Measurements from ENCODE around the gene RNF121.
A peak's percentile ranks its signal among the peaks of the same experiment; 100 is the strongest.

The RNF121 gene

DNA sequence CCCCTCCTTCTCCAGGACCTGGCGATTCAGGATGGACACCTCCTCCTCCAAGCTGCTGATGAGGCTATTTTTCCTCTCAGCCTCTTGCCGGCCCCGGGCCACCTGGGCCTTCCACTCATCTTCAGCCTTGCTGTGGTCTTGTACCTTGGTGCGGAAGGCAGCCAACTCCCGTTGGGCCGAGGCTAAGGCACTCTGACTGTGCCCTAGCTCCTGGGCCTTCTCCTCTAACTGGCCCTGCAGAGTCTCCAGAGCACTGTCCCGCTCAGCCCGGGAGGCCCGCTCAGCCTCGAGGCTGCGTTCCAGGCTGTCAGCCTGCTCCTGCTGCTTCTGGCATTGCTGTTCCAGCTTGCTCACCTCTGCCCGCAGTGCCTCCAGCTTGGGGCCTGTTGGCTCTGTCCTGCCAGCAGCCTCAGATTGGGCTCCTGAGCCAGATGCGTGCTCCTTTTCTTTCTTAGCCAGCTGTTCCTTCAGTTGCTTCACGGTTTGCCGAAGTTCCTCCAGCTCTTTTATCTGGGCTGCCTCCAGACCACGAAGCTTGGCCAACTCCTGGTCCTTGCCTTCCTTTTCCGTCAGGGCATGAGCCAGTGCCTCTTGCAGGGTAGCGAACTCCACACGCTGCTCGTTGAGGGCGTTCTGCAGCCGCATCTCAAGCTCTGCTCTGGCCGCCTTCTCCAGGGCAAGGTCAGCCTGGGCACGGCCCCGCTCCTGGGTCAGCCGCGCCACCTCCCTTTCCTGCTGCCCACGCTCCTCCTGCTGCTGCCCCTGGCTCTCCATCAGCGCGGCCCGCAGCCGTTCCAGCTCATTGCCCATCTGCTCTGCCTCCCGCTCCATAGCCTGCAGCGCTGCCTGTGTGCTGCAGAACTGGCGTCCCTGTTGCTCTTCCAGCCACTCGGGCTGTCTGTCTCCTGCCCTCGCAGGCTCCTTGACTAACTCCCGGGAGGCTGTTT, 85.2 kb downstream of the RNF121 start:
- in situ Hi-C loops (cut with HindIII; ENCODE audit: low pct_ligation_motif_present, low pct_unique_long_range_greater_than_20kb, low sequenced_read_pairs) = no loop called here
- no peak for DNase-seq

DNA sequence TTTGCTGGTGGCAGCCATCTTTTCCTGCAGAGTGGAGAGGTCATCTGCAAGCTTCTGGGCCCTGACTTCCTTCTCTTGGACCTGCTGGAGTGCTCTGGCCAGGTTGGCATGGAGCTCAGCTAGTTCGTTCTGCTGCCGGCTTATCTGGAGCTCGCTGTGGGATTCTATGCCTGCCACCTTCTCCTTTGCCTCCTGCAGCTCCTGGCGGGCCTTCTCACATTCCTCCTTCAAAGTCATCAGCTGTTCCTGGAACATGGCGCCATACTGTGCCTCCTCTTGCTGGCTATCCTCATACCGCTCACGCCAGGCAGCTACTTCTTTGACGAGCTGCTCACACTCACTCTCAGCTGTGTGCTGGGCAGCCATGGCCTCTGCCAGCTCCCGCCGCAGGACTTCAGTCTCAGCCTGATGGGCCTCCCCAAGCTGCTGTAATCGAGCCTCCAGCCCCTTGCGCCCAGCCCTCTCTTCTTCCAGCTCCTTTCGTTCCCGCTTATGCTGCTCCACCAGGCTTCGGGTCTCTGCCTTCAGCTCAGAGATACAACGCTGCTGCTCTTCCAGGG, 86.0 kb downstream of the RNF121 start:
- DNase-seq = no peak
- in situ Hi-C loops (cut with HindIII; ENCODE audit: low pct_ligation_motif_present, low pct_unique_long_range_greater_than_20kb, low sequenced_read_pairs) = no loop called here

DNA sequence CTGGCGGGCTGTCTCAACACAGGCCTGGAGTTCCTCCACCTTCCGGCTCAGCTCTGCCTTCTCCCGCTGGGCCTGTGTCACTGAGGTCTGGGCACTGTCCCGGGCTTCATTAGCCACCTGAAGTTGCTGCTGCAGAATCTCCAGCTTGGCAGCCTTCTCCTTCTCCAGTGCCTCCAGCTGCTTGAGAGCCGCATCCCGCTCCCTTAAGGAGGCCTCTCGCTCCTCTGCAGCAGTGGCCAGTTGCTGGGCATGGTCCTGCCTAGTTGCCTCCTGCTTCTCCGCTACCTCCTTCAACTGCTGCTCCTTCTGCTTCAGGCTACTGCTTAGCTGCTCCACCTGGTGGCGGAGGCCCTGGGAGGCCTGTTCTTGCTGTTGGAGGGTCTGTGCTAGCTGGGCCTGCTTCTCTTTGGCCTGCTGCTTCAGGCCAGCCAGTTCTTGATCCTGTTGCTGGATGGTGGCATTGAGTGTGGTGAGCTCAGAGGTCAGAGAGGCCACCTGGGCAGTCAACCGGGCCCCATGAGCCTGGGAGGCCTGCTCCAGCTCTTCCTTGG, 86.7 kb downstream of the RNF121 start:
- in situ Hi-C loops (cut with HindIII; ENCODE audit: low pct_ligation_motif_present, low pct_unique_long_range_greater_than_20kb, low sequenced_read_pairs) = no loop called here
- peak; percentile 27 for DNase-seq

DNA sequence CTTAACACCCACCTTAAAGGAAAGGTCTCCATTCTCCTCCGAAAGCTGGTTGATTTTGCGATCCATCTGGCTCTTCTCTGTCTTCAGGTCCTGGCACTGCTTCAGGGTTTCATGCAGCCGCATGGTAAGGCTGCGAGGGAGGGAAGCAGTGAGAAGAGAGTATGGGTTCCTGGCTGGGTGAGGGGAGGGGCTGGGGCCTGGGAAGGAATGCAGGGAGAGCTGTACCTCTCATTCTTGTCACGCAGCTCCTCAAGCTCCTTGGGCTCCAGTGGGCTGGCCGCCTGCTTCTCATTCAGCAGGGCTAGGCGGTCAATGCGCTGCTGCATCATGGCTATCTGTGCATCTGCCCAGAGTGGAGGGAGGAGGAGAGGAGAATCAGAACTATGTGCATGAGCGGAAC, 89.3 kb downstream of the RNF121 start:
- in situ Hi-C loops (cut with HindIII; ENCODE audit: low pct_ligation_motif_present, low pct_unique_long_range_greater_than_20kb, low sequenced_read_pairs) = no loop called here
- DNase-seq = no peak

DNA sequence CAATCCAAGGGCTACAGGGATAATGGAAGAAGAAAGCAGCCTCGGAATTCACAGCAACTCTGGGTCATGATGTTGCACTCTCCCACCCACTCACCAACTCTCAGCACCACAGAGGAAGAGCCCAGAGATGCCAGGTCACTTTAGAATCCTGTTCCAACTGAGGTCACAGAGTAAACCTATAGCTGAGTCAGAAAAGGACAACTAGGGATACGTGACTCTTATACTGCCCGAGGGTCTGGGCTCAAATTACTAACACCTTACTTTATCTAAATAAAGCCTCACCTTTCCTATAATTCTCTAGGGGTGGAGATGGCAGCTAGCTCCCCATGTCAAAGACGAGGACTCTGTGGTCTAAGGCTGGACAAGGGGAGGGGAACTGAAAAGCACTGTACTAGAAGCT, 94.5 kb downstream of the RNF121 start:
- in situ Hi-C loops (cut with HindIII; ENCODE audit: low pct_ligation_motif_present, low pct_unique_long_range_greater_than_20kb, low sequenced_read_pairs) = no loop called here

DNA sequence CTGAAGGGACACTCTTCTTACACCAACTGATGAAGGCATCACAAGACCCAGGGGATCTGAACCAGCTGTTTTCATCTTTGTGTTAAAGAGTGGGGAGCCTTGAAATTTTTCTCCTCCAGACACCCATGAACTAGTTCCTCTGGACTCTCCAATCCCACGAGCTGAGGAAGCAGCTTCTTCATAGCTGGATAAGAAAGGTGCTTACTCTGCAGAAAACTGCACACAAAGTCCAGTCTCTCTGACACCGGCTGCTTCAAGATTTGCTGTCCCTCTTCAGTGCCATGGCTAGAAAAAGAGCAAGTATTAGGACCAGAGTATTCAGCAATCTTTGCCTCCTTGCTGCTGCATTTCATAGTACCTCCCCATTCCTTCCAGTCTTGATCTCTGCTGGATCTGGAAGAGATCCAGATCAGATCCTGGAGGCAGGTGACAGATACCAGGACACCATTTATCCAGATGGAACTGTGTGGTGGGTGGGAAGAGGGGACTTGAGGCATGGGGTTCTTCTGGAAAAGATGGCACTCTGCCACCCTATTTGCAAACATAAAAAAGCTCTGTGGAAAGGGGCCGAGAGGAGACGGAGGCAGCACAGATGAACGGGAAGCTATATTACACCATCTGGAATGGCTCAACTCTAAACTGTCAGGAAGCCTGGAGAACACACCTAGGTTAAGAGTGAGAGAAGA, 95.4 kb downstream of the RNF121 start:
- in situ Hi-C loops (cut with HindIII; ENCODE audit: low pct_ligation_motif_present, low pct_unique_long_range_greater_than_20kb, low sequenced_read_pairs) = no loop called here

More for the DNA sequence above, 94.5 kb downstream of the RNF121 start:
- DNase-seq = no peak

DNA sequence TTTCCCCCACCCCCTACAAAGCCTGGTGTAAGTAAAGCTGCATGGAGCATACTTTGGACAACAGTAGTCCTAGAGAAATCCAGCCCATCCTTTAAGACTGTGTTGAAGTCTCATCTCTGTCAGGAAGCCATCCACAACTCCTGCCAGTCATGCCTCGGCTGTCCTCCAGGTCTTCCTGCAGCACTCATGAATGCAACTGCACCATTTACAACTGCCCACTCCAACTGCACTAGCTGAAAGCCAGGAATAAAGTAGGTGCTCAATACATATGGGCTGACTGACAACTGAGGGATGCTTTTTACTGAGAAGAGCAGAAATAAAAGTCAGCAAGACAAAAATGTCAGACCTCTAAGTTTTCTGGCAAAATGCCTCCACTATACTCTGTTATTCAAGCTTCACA, 97.2 kb downstream of the RNF121 start:
- DNase-seq = no peak
- in situ Hi-C loops (cut with HindIII; ENCODE audit: low pct_ligation_motif_present, low pct_unique_long_range_greater_than_20kb, low sequenced_read_pairs) = no loop called here

More for the DNA sequence above, 95.4 kb downstream of the RNF121 start:
- no peak for DNase-seq

DNA sequence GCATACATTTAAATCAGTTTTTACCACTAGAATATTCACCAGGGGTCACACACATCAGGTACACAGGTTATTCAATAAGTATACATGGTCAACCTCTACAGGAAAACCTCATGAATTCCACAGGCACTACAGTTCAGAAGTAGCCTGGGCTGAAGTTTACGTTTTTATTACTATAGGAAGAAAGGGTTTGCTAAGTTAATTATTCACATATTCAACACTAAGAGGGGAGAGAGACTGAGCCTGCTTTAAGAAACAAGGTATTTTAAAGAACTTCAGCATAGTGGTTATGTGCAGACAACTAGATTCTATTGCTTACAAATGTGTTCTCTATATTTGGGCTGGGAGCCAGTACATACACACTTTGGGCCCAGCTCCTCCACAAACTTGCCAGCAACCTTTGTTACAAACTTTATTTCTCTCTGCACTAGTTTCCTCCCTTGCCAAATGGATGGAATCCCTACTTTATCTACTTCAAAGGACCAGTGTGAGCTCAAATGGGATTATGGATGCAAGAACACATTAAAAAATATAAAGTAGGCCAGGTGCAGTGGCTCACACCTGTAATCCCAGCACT, 101.7 kb downstream of the RNF121 start:
- in situ Hi-C loops (cut with HindIII; ENCODE audit: low pct_ligation_motif_present, low pct_unique_long_range_greater_than_20kb, low sequenced_read_pairs) = no loop called here
- no peak for DNase-seq

DNA sequence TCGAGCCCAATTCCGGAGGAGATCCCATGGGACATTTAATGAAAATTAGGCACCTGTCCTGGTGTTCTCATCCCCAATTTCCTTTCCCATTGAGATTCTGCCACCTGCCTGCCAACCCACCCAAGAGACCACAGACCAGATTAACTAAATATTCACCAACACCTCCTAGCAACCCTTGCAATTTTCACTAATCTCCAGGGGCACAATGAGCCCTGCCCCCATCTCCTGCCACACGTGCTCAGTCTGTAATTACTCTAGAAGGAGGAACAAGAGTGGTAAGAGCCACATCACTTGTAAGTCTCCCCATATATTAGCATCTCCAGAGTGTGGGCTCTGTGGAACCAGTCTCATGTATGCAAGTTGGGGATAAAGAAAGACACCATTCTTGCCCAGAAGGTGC, 107.8 kb downstream of the RNF121 start:
- in situ Hi-C loops (cut with HindIII; ENCODE audit: low pct_ligation_motif_present, low pct_unique_long_range_greater_than_20kb, low sequenced_read_pairs) = no loop called here

DNA sequence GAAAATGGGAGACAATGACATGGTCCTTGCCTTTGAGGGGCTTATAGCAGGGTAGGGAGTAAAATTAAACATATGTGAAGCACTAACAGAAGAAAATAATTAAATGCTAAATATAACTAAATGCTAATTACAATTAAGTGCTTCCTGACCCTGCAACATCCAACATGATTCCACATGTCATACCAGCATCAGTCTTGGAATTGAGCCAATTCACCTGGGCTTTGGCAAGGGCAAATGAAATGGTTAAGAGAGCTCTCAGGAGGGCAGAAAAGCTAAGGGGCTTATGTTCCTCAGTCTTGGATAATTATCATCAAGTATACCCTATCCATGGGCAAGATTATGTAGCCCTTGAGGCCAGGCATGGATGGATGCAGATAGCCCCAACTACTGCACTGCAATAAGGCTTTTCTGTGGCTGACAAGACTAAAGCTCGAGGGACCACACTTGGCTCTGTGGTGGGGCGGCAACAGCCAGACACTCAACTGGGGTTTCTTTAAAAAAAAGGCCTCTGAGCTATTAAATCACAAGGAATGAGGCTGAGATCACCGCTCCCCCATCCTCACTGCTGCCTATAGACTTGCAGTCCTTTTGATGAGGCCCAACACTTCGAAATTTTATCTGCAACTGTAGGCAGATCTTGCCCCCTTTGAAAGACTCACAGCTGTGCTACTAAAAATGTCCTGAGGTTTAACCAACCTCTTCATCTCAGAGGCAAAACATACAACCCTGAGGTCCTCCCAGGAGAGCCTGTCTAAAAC, 108.9 kb downstream of the RNF121 start:
- no peak for DNase-seq
- in situ Hi-C loops (cut with HindIII; ENCODE audit: low pct_ligation_motif_present, low pct_unique_long_range_greater_than_20kb, low sequenced_read_pairs) = no loop called here

More for the DNA sequence above, 107.8 kb downstream of the RNF121 start:
- DNase-seq = no peak

DNA sequence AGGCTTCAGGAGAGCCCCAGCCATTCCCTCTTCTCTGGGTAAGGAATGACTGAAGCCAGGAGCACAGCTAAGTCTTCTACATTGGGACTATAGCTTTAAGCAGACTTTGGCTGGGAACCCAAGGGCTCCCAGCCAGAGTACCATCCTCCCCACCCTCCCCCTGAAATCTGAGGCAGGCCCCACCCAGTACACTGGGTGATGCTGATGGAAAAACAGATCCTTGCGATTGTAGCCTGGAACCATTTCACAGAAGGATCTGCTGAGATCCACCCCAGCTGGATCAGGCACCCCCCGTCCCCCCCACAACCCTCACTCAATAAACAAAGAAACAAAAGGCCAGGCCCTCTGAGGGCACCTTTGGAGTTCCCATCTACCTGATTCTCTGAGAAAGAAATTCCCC, 109.6 kb downstream of the RNF121 start:
- DNase-seq = no peak
- in situ Hi-C loops (cut with HindIII; ENCODE audit: low pct_ligation_motif_present, low pct_unique_long_range_greater_than_20kb, low sequenced_read_pairs) = no loop called here

DNA sequence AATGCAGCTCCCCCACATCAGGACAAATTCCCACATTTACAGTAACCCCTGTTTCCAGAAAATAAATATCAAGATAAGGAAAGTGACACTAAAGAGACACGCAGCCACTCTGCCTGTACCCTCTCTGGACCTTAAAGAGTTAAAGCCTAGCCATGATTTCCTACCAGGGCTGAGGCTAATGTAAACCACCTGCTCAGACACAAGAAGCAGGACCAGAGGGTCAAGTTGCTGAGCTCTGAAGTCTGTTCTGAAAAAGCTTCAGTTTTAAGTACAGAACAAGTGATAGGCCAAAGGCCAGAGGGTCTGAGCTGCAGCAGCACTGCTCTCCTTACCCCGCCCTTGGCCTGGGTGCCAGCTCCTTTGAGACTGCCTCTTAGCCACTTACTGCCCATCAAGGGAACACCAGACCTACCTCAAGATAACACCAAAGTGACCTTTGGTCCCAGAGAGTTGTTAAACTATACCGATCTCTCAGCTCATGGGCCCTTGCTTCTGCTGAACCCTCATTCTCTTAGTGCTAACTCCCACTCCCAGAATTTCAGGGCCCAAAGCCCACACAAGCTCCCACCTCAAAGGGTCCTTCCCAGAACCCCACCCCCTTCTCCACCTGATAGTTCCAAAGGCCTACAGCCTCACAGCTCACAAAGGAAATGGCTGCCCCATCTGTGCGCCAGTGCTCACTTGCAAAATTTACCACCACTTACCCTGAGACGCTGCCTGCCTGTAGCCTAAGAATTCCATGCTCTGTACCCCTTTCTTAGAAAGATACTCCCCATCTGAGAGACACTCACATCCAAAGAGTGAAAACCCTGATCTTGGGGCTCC, 110.4 kb downstream of the RNF121 start:
- no peak for DNase-seq
- in situ Hi-C loops (cut with HindIII; ENCODE audit: low pct_ligation_motif_present, low pct_unique_long_range_greater_than_20kb, low sequenced_read_pairs) = no loop called here

DNA sequence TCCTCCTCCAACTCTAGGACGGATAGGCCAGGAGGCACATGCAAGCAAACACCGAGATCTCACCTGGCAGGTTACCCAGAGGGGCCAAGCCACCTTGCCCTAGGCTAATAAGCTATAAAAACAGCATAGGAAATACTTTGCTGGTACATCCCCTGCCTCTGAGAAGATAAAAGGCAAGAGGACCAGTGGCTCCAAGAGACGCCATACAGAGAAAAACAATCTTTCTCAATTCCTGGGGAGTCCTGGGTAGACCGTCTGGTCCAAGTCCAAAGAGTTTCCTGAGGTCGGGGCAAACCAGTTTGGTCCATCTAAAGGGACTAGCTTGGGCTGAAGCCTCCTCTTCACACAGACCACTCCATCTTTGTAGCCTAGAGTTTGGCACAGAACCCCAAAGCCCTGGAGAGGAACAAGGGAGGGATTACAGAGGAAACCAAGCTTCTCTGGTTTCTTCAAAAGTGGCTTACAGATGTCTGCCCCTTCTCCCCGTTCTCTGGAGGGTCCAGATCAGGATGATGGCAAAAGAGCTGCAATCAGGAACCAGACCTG, 111.1 kb downstream of the RNF121 start:
- in situ Hi-C loops (cut with HindIII; ENCODE audit: low pct_ligation_motif_present, low pct_unique_long_range_greater_than_20kb, low sequenced_read_pairs) = no loop called here
- DNase-seq = no peak

DNA sequence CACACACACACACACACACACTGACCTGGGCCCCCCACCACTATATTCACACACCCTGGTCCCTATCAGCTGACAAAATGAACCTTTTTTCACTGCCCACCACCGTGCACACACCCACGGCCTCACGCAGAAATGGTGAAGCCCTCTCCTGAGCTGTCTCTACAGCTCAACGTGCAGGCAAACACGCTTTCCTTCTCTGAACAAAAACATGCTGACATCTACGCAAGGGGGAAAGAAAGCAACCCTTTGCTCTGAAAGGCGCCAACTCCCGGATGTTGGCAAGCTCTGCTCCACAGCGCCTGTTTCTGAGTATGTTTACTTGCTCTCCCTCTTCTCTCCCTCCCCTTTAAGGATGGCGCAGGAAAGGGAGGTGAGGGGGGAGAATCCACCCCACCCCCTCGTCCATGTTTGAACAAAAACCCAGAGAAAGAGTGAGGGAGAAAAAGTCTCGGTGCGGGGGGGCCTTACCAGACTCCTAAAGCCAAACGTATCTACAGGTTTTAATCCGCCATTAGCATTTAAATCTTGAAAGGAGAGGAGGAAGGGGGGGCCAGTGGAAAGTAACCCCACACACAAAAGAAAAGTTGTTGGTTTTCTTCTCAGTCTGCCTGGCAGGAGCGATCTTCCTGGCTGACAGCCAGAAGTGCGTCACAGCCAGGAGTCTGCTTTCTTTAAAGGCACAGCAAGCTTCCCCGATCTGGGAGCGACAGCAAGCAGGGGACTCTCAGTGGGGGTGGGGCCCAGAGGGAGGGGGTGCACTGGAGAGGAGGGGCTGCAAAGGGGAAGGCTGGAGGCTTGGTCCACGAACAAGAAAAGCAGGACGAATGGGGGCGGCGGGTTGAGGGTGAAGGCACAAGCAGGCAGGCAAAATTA, 111.9 kb downstream of the RNF121 start:
- in situ Hi-C loops (cut with HindIII; ENCODE audit: low pct_ligation_motif_present, low pct_unique_long_range_greater_than_20kb, low sequenced_read_pairs) = no loop called here
- peak; percentile 83 for DNase-seq

DNA sequence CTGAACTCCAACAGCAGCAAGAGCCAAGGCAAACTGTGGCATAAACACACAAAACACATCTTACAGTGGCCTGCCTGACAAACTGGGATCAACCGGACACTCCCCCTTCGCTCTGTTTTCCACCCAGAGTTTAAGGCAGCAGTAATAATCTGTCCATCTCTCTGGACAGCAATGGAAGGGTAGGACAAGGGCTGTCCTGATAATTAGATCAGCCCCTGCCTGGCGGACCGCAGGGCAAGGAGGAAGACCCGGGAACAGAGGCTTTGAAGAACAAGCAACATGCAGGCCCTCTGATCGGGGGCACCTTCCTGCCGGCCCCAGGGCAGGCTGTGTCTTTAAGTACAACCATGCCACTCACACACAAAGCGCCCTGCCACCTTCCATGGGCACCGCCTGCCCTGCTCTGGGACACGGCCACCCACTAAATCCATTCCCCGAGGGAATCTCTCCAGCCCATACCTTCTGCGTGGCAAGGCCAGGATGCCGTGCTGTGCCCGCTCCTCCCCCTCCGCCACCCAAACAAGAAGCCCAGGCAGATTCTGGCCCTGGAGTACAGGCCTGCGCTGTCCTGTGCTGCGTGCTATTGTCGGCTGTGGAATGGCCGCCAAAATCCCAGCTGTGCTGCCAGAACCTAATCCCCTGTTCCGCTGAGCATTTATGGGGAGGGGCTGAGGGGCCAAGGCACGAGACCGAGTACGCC, 112.7 kb downstream of the RNF121 start:
- in situ Hi-C loops (cut with HindIII; ENCODE audit: low pct_ligation_motif_present, low pct_unique_long_range_greater_than_20kb, low sequenced_read_pairs) = no loop called here

More for the DNA sequence above, 112.7 kb downstream of the RNF121 start:
- peak; percentile 67 for DNase-seq
